ENCODE data around the gene MTOR. TPM values are rescaled to one million over a fixed set of nuclear protein-coding genes. Genes with fewer than 3 reads are reported as not detected.

The MTOR gene
- total and polyA plus RNA-seq, 4 donors: 15.1 to 36.6 (median 26.9) TPM

- Histone ChIP-seq H3K4me1 (ENCODE audit: control insufficient read depth in 5 of 5, insufficient read depth in 5 of 5, low read length in 5 of 5) (peaks cover 1 to 34% (median 10%) of the 10 kb centered on the region in 5 donors), H3K27ac (ENCODE audit: low read depth in 1 of 2, low read length in 1 of 2) (peak overlapping the region in 1 of 2 donors; percentile 13), H3K9ac (ENCODE audit: insufficient read depth in 1 of 2, low read length in 2 of 2) (no peak overlapping the region), H3K27me3 (ENCODE audit: control insufficient read depth in 3 of 3, insufficient read depth in 3 of 3, low read length in 2 of 3) (no peaks in the 10 kb centered on the region), H3K9me3 (ENCODE audit: control insufficient read depth in 4 of 4, insufficient read depth in 3 of 4, low read length in 3 of 4) (no peaks in the 10 kb centered on the region), H3K36me3 (ENCODE audit: control insufficient read depth in 4 of 4, insufficient read depth in 4 of 4, low read length in 4 of 4) (peaks cover 7 to 35% (median 25%) of the 10 kb centered on the region in 4 donors), H3K4me3 (no peak overlapping the region)
- ATAC-seq (ENCODE audit: insufficient read depth, low FRiP score): no peak
- no peak for TF ChIP-seq CTCF (IDR thresholded peaks at IDR 0.05; ENCODE audit: control extremely low read depth, extremely low read depth)
- peak in 2 of 3 donors; percentile 55 to 81 for DNase-seq
- 92% methylated on average over 4 of the region's 4 CpGs for WGBS, 2 donors
Observed at GRCh38 chr1:11142618-11143391, 119.5 kb downstream of the MTOR start.

GRCh38 chr1:11138952-11139351, 123.4 kb downstream of the MTOR start:
- Histone ChIP-seq H3K27ac (ENCODE audit: low read depth in 1 of 2, low read length in 1 of 2) (no peak overlapping the region), H3K9me3 (ENCODE audit: control insufficient read depth in 4 of 4, insufficient read depth in 3 of 4, low read length in 3 of 4) (no peaks in the 10 kb centered on the region), H3K27me3 (ENCODE audit: control insufficient read depth in 3 of 3, insufficient read depth in 3 of 3, low read length in 2 of 3) (no peaks in the 10 kb centered on the region), H3K4me3 (no peak overlapping the region), H3K4me1 (ENCODE audit: control insufficient read depth in 5 of 5, insufficient read depth in 5 of 5, low read length in 5 of 5) (peaks cover 0 to 15% (median 7%) of the 10 kb centered on the region in 5 donors), H3K36me3 (ENCODE audit: control insufficient read depth in 4 of 4, insufficient read depth in 4 of 4, low read length in 4 of 4) (peaks cover 15 to 32% (median 22%) of the 10 kb centered on the region in 4 donors), H3K9ac (ENCODE audit: insufficient read depth in 1 of 2, low read length in 2 of 2) (no peak overlapping the region)
- no peak for ATAC-seq (ENCODE audit: insufficient read depth, low FRiP score)
- DNase-seq: no peak
- TF ChIP-seq CTCF (IDR thresholded peaks at IDR 0.05; ENCODE audit: control extremely low read depth, extremely low read depth): no peak
- 96 to 100% methylated on average over 3 of the region's 3 CpGs for WGBS, 2 donors

- no peak overlapping the region for H3K9ac ChIP-seq (ENCODE audit: insufficient read depth in 1 of 2, low read length in 2 of 2)
- DNase-seq (no peak), ATAC-seq (ENCODE audit: insufficient read depth, low FRiP score) (no peak)
- H3K36me3 ChIP-seq (ENCODE audit: control insufficient read depth in 4 of 4, insufficient read depth in 4 of 4, low read length in 4 of 4): peaks cover 16 to 33% (median 22%) of the 10 kb centered on the region in 4 donors
- WGBS, 2 donors: 93 to 100% methylated on average over 1 of the region's 1 CpG
- no peak overlapping the region for H3K4me3 ChIP-seq
- H3K9me3 ChIP-seq (ENCODE audit: control insufficient read depth in 4 of 4, insufficient read depth in 3 of 4, low read length in 3 of 4): no peaks in the 10 kb centered on the region
- no peaks in the 10 kb centered on the region for H3K27me3 ChIP-seq (ENCODE audit: control insufficient read depth in 3 of 3, insufficient read depth in 3 of 3, low read length in 2 of 3)
- no peak for TF ChIP-seq CTCF (IDR thresholded peaks at IDR 0.05; ENCODE audit: control extremely low read depth, extremely low read depth)
- H3K4me1 ChIP-seq (ENCODE audit: control insufficient read depth in 5 of 5, insufficient read depth in 5 of 5, low read length in 5 of 5): peaks cover 0 to 6% (median 0%) of the 10 kb centered on the region in 5 donors
- H3K27ac ChIP-seq (ENCODE audit: low read depth in 1 of 2, low read length in 1 of 2): no peak overlapping the region
Observed at GRCh38 chr1:11138029-11138428, 124.3 kb downstream of the MTOR start.

All from lung (tissue), 12 donors.